GM23338 (cell line): ENCODE data around the gene GPC6. TPM values are rescaled to one million over a fixed set of nuclear protein-coding genes. Genes with fewer than 3 reads are reported as not detected.

ENCODE experiments used
- ATAC-seq: fragments of 200-7000 bp; cut with Tn5 transposase; 3 replicates; pipeline ENCODE4 v1.9.1; 2020
- DNase-seq: peaks from one replicate; pipeline ENCODE4 v3.0.0-alpha.2; 2015; ENCODE audit warnings: low spot score
- H2AFZ ChIP-seq: fragments of 200-600 bp; sonication (generic); 2 replicates; pipeline ENCODE4 v1.8.0; 2016; ENCODE audit warnings: antibody characterized with exemption, mild to moderate bottlenecking, moderate library complexity
- H3F3A ChIP-seq: fragments of 200-600 bp; sonication (generic); replicated peaks from 2 replicates; pipeline ENCODE4 v1.8.0; 2017; ENCODE audit warnings: antibody characterized with exemption, mixed run types, low read depth
- H3K27ac ChIP-seq: fragments of 200-600 bp; sonication (generic); 2 replicates; pipeline ENCODE4 v1.6.1; 2016; ENCODE audit warnings: low read depth
- H3K27me3 ChIP-seq: fragments of 200-600 bp; sonication (generic); 2 replicates; pipeline ENCODE4 v1.8.0; 2016; ENCODE audit warnings: mild to moderate bottlenecking, mixed run types, moderate library complexity; ENCODE audit not compliant: insufficient read depth
- H3K36me3 ChIP-seq: fragments of 200-600 bp; sonication (generic); 2 replicates; pipeline ENCODE4 v1.8.0; 2016; ENCODE audit warnings: mild to moderate bottlenecking; ENCODE audit not compliant: insufficient read depth
- H3K4me1 ChIP-seq: fragments of 200-600 bp; sonication (generic); 2 replicates; pipeline ENCODE4 v1.8.0; 2016; ENCODE audit warnings: mild to moderate bottlenecking, moderate library complexity; ENCODE audit not compliant: insufficient read depth
- H3K4me2 ChIP-seq: fragments of 200-600 bp; sonication (generic); 2 replicates; pipeline ENCODE4 v1.7.1; 2017; ENCODE audit warnings: mixed run types
- H3K4me3 ChIP-seq: fragments of 200-600 bp; sonication (generic); 2 replicates; pipeline ENCODE4 v1.6.1; 2016; ENCODE audit warnings: mixed run types
- H3K79me2 ChIP-seq: fragments of 200-600 bp; sonication (generic); replicated peaks from 2 replicates; pipeline ENCODE4 v1.8.0; 2017; ENCODE audit warnings: mild to moderate bottlenecking; ENCODE audit not compliant: insufficient read depth
- H3K9me2 ChIP-seq: fragments of 200-600 bp; sonication (generic); 2 replicates; pipeline ENCODE4 v1.8.0; 2017; ENCODE audit not compliant: insufficient read depth
- H4K20me1 ChIP-seq: fragments of 200-600 bp; sonication (generic); replicated peaks from 2 replicates; pipeline ENCODE4 v1.8.0; 2017; ENCODE audit warnings: mild to moderate bottlenecking; ENCODE audit not compliant: insufficient read depth
- H3K27ac Mint-ChIP-seq: 2 replicates; pipeline ENCODE4 v1.8.0; 2020; ENCODE audit warnings: inconsistent platforms, mild to moderate bottlenecking, moderate library complexity, mixed read lengths
- H3K27me3 Mint-ChIP-seq: 3 replicates; pipeline ENCODE4 v1.8.0; 2022; ENCODE audit warnings: low read depth, mild to moderate bottlenecking, moderate library complexity, mixed read lengths, inconsistent platforms; ENCODE audit not compliant: insufficient read depth, poor library complexity
- H3K36me3 Mint-ChIP-seq: 3 replicates; pipeline ENCODE4 v1.8.0; 2021; ENCODE audit warnings: low read depth, mild to moderate bottlenecking, inconsistent platforms, moderate library complexity, mixed read lengths
- H3K4me1 Mint-ChIP-seq: 3 replicates; pipeline ENCODE4 v1.8.0; 2020; ENCODE audit warnings: mild to moderate bottlenecking, inconsistent platforms, mixed read lengths
- H3K4me3 Mint-ChIP-seq: 3 replicates; pipeline ENCODE4 v1.8.0; 2021; ENCODE audit warnings: moderate library complexity, mild to moderate bottlenecking, inconsistent platforms, mixed read lengths
- H3K9me3 Mint-ChIP-seq: 3 replicates; pipeline ENCODE4 v1.8.0; 2020; ENCODE audit warnings: moderate library complexity, mild to moderate bottlenecking, inconsistent platforms, mixed read lengths
- CTCF ChIP-seq, 2 experiments: fragments of 200-600 bp in 1 of 2; sonication (generic) in 1 of 2; conservative IDR thresholded peaks; 2 replicates each; pipeline versions ENCODE4 v1.5.1 to v1.6.1; 2016 to 2017; ENCODE audit warnings: antibody characterized with exemption in 2 of 2, low read depth in 2 of 2, mild to moderate bottlenecking in 2 of 2, moderate library complexity in 1 of 2
- ETS1 ChIP-seq: IDR thresholded peaks from 2 replicates; pipeline ENCODE4 v1.6.1; 2016; ENCODE audit warnings: antibody characterized with exemption
- EZH2 ChIP-seq: fragments of 200-600 bp; sonication (generic); IDR thresholded peaks from one replicate; pipeline ENCODE4 v1.8.0; 2017; ENCODE audit warnings: antibody characterized with exemption, mild to moderate bottlenecking, low read depth; ENCODE audit not compliant: unreplicated experiment
- JUNB ChIP-seq: IDR thresholded peaks from one replicate; pipeline ENCODE4 v1.6.1; 2016; ENCODE audit warnings: antibody characterized with exemption; ENCODE audit not compliant: unreplicated experiment
- NANOG ChIP-seq: IDR thresholded peaks from 2 replicates; pipeline ENCODE4 v1.6.1; 2016; ENCODE audit warnings: antibody characterized with exemption, borderline replicate concordance
- REST ChIP-seq: IDR thresholded peaks from one replicate; pipeline ENCODE4 v1.6.1; 2018; ENCODE audit warnings: antibody characterized with exemption; ENCODE audit not compliant: unreplicated experiment
- ZNF331 ChIP-seq: fragments of 250-450 bp; sonication (Bioruptor Pico); IDR thresholded peaks from 2 replicates; pipeline ENCODE4 v1.5.0; 2020; ENCODE audit warnings: low read depth, mild to moderate bottlenecking, moderate library complexity
- polyA plus RNA-seq: library from polyadenylated mRNA; unstranded; fragments of >200 nt; fragmentation: Nextera tagmentation; extraction: Ambion mirVana; gene quantifications from 2 replicates; pipeline ENCODE4 v1.2.1, GENCODE V29; 2016
- total RNA-seq: library from RNA; depleted of rRNA; stranded (reverse); fragments of >200 nt; shearing (Covaris generic); gene quantifications from 2 replicates; pipeline ENCODE4 v1.2.3, GENCODE V29; 2014

GPC6 gene
- total and polyA plus RNA-seq, 2 experiments from 2014 or later, result 6.4 to 28.6 TPM

- H3K27ac ChIP-seq, result no peak overlapping the region
Measured at GRCh38 chr13:94174009-94174408, 947.4 kb downstream of the GPC6 start.

More at GRCh38 chr13:94174009-94174408, 947.4 kb downstream of the GPC6 start:
- Mint-ChIP-seq H3K4me3 (no peak overlapping the region), H3K27ac (no peak overlapping the region), H3K36me3 (no peaks in the 10 kb centered on the region), H3K4me1 (peaks cover 35% of the 10 kb centered on the region), H3K27me3 (no peaks in the 10 kb centered on the region), H3K9me3 (no peaks in the 10 kb centered on the region)
- Histone ChIP-seq H3F3A (no peaks in the 10 kb centered on the region), H4K20me1 (no peaks in the 10 kb centered on the region), H3K9me2 (no peaks in the 10 kb centered on the region), H3K4me3 (no peak overlapping the region), H3K4me1 (peaks cover 25% of the 10 kb centered on the region; the same call in 1 of the 2 replicates), H3K36me3 (no peaks in the 10 kb centered on the region), H3K79me2 (no peaks in the 10 kb centered on the region), H3K27me3 (no peaks in the 10 kb centered on the region), H2AFZ (no peak overlapping the region), H3K4me2 (no peak overlapping the region)
- TF ChIP-seq EZH2 (no peak), REST (no peak), JUNB (no peak), CTCF (conservative IDR thresholded peaks at IDR 0.05; ENCODE audit: low read depth in 2 of 2) (no peak), ETS1 (no peak), ZNF331 (CRISPR knock-in tag) (no peak), NANOG (no peak)
- DNase-seq, result no peak
- ATAC-seq, result no peak
